DND-41 (cell line): ENCODE measurements around the gene RIPOR3.

Source experiments
- ATAC-seq: fragments of 200-7000 bp; cut with Tn5 transposase; 3 replicates; pipeline ENCODE4 v1.9.1; 2021; ENCODE audit warnings: low read depth; ENCODE audit not compliant: insufficient read depth
- DNase-seq: peaks from one replicate; pipeline ENCODE4 v3.0.0-alpha.2; 2020
- H2AFZ ChIP-seq: 2 replicates; pipeline ENCODE4 v1.6.0; 2012; ENCODE audit warnings: low read depth, low read length
- H3K27ac ChIP-seq: 2 replicates; pipeline ENCODE4 v1.5.1; 2012; ENCODE audit warnings: low read length, inconsistent platforms
- H3K27me3 ChIP-seq: fragments of 200-600 bp; sonication (generic); 2 replicates; pipeline ENCODE4 v1.6.0; 2012; ENCODE audit warnings: low read length, mild to moderate bottlenecking, inconsistent platforms; ENCODE audit not compliant: insufficient read depth, poor library complexity
- H3K36me3 ChIP-seq: 2 replicates; pipeline ENCODE4 v1.5.1; 2012; ENCODE audit warnings: low read length, inconsistent platforms; ENCODE audit not compliant: insufficient read depth
- H3K4me1 ChIP-seq: 2 replicates; pipeline ENCODE4 v1.5.1; 2012; ENCODE audit warnings: mild to moderate bottlenecking, low read length; ENCODE audit not compliant: insufficient read depth
- H3K4me2 ChIP-seq: 2 replicates; pipeline ENCODE4 v1.6.0; 2012; ENCODE audit warnings: mild to moderate bottlenecking, moderate library complexity, low read length, inconsistent platforms; ENCODE audit not compliant: insufficient read depth
- H3K4me3 ChIP-seq, 2 experiments: fragments of 200-600 bp in 1 of 2; shearing (Covaris generic) in 1 of 2; 2 replicates each; pipeline ENCODE4 v1.5.1; 2012 to 2016; ENCODE audit warnings: inconsistent platforms in 2 of 2, low read length in 2 of 2, mild to moderate bottlenecking in 2 of 2, low read depth in 1 of 2, moderate library complexity in 1 of 2
- H3K79me2 ChIP-seq: 2 replicates; pipeline ENCODE4 v1.6.0; 2012; ENCODE audit warnings: low read length, inconsistent platforms; ENCODE audit not compliant: insufficient read depth
- H3K9ac ChIP-seq: 2 replicates; pipeline ENCODE4 v1.6.0; 2012; ENCODE audit warnings: low read depth, mild to moderate bottlenecking, inconsistent platforms, low read length, moderate library complexity
- H3K9me3 ChIP-seq: 2 replicates; pipeline ENCODE4 v1.5.1; 2012; ENCODE audit warnings: low read length, moderate library complexity, mild to moderate bottlenecking, inconsistent platforms; ENCODE audit not compliant: insufficient read depth, severe bottlenecking
- H4K20me1 ChIP-seq: 2 replicates; pipeline ENCODE4 v1.6.0; 2012; ENCODE audit warnings: low read length; ENCODE audit not compliant: insufficient read depth
- EZH2 ChIP-seq: IDR thresholded peaks from 3 replicates; pipeline ENCODE4 v1.6.1; 2012; ENCODE audit warnings: borderline replicate concordance, low read depth, mild to moderate bottlenecking, moderate library complexity, low read length, inconsistent platforms; ENCODE audit not compliant: severe bottlenecking
- TF ChIP-seq, protein P1 (sequence below): IDR thresholded peaks from 2 replicates; pipeline ENCODE4 v1.5.1; 2012; ENCODE audit warnings: borderline replicate concordance, low read length, moderate library complexity, mild to moderate bottlenecking; ENCODE audit not compliant: poor library complexity, severe bottlenecking; ENCODE audit errors: extremely low read depth

RIPOR3 gene

DNA sequence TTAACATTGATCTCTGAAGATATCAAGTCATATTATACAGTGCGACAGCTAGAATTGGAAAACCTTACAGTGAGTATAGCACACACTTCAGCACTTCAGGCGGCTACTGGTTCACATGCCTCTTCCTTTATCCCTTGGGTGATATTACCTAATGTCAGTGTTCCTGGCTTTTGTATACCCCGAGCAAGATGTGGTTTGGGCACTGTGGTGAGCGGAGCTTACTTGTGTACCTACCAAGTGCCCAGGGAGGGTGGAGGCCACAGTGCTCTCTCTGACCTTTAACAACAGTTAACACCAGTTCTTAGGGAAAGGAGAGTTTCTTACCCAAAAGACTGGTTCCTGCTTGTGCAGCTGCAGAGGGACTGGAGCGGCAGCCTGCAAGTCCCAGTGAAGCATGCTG lies 116.8 kb downstream of the RIPOR3 start:
- Histone ChIP-seq H3K36me3 (peaks cover 83% of the 10 kb centered on the region), H2AFZ (no peak overlapping the region), H3K27ac (no peak overlapping the region), H3K9ac (no peak overlapping the region), H4K20me1 (peaks cover 57% of the 10 kb centered on the region), H3K4me3 (no peak overlapping the region), H3K27me3 (no peaks in the 10 kb centered on the region), H3K4me2 (no peak overlapping the region), H3K79me2 (peaks cover 17% of the 10 kb centered on the region), H3K9me3 (no peaks in the 10 kb centered on the region), H3K4me1 (peaks cover 19% of the 10 kb centered on the region)
- no peak for TF ChIP-seq EZH2
- TF ChIP-seq, protein P1, sequence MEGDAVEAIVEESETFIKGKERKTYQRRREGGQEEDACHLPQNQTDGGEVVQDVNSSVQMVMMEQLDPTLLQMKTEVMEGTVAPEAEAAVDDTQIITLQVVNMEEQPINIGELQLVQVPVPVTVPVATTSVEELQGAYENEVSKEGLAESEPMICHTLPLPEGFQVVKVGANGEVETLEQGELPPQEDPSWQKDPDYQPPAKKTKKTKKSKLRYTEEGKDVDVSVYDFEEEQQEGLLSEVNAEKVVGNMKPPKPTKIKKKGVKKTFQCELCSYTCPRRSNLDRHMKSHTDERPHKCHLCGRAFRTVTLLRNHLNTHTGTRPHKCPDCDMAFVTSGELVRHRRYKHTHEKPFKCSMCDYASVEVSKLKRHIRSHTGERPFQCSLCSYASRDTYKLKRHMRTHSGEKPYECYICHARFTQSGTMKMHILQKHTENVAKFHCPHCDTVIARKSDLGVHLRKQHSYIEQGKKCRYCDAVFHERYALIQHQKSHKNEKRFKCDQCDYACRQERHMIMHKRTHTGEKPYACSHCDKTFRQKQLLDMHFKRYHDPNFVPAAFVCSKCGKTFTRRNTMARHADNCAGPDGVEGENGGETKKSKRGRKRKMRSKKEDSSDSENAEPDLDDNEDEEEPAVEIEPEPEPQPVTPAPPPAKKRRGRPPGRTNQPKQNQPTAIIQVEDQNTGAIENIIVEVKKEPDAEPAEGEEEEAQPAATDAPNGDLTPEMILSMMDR = no peak
- DNase-seq = no peak
- no peak for ATAC-seq

DNA sequence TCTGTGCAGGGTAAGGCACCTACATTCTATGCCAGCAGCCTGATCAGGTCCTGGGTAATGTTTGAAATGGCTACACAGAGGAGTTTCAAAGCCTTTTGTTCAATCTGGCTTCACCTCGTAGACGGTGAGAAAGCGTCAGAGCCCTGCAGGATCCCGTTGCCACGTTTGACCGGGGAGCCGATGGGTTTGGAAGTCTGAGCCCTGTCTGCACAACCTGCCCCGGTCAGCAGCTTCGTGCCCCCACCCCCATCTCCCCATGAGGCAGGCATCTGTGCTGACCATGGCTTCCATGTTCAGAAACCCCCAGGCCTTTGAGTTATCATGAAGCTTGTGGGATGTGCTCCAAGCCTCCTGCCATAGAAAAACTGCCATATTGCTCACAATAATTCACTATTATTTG lies 117.2 kb downstream of the RIPOR3 start:
- DNase-seq (no peak), ATAC-seq (no peak)
- no peak overlapping the region for H3K4me2 ChIP-seq
- TF ChIP-seq, protein P1 = no peak
- TF ChIP-seq EZH2 = no peak
- H3K27me3 ChIP-seq = no peaks in the 10 kb centered on the region
- no peak overlapping the region for H3K4me3 ChIP-seq
- H3K36me3 ChIP-seq = peaks cover 83% of the 10 kb centered on the region
- H3K79me2 ChIP-seq = peaks cover 17% of the 10 kb centered on the region
- no peak overlapping the region for H3K27ac ChIP-seq
- peaks cover 23% of the 10 kb centered on the region for H3K4me1 ChIP-seq
- no peak overlapping the region for H3K9ac ChIP-seq
- no peak overlapping the region for H2AFZ ChIP-seq
- H3K9me3 ChIP-seq = no peaks in the 10 kb centered on the region
- peaks cover 62% of the 10 kb centered on the region for H4K20me1 ChIP-seq

DNA sequence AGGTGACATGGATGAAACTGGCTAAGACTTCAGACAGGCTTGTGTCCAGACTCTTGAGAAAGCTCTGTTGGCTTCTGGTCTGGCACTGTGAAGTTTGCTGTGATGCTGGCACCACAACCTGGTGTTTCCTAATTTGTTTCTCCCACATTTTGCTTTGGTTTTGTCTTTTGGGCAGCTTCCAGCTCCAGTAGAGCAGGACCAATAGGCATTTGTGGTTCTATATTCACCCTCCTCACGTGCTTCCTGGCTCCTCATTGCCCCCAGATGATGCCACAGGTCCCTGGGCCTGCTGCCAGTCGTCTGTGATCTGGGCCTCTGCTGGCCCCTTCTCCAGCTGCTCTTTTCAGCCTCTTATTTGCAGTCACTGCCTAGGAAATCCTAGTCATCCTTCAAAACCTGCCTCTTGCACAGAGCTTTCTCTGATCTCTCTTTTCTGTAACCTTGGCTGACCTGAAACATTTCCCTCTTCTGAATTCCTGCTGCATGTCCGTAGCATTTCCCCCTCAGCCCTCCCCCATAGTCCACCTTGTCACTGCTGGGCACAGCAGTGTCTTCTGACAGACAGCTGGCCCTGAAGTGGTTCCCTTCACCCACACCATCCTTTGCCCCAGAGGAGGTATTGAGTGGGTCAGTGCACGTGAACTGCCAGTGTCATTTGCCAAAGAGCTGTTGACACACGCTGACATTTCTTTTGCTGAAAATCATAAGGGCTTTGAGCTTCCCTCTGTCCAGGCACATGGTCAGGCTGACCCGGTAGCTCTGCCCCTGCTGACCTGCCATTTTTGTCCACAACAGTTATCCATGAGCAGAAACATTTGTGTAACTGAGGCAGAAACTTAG lies 118.2 kb downstream of the RIPOR3 start:
- TF ChIP-seq, protein P1 = no peak
- no peak for TF ChIP-seq EZH2
- Histone ChIP-seq H3K9me3 (no peaks in the 10 kb centered on the region), H3K9ac (no peak overlapping the region), H2AFZ (no peak overlapping the region), H3K4me2 (no peak overlapping the region), H3K27ac (no peak overlapping the region), H3K36me3 (peaks cover 82% of the 10 kb centered on the region), H3K79me2 (peaks cover 17% of the 10 kb centered on the region), H3K4me1 (peaks cover 29% of the 10 kb centered on the region), H4K20me1 (peaks cover 62% of the 10 kb centered on the region), H3K27me3 (no peaks in the 10 kb centered on the region), H3K4me3 (no peak overlapping the region)
- DNase-seq (no peak), ATAC-seq (no peak)
